Smooth muscle cell (in vitro differentiated cells): ENCODE measurements around the gene SELENOK. TPM values are rescaled to one million over a fixed set of nuclear protein-coding genes. Genes with fewer than 3 reads are reported as not detected.

Source experiments
- DNase-seq: peaks from one replicate; lab custom pipeline; 2025; ENCODE audit not compliant: unreplicated experiment; lab: John Stamatoyannopoulos, UW
- H2AFZ ChIP-seq: fragments of 200-600 bp; sonication (generic); 2 replicates; pipeline ENCODE4 v1.6.0; 2016; ENCODE audit warnings: antibody characterized with exemption, low read depth, mild to moderate bottlenecking
- H3F3A ChIP-seq: fragments of 200-600 bp; sonication (generic); 2 replicates; pipeline ENCODE4 v1.6.0; 2017; ENCODE audit warnings: antibody characterized with exemption, low read depth
- H3K27ac ChIP-seq: fragments of 200-600 bp; sonication (generic); 2 replicates; pipeline ENCODE4 v1.5.1; 2016; ENCODE audit warnings: low read depth, mild to moderate bottlenecking
- H3K27me3 ChIP-seq: fragments of 200-600 bp; sonication (generic); 2 replicates; pipeline ENCODE4 v1.6.1; 2016; ENCODE audit warnings: low read depth, mild to moderate bottlenecking
- H3K36me3 ChIP-seq: fragments of 200-600 bp; sonication (generic); 2 replicates; pipeline ENCODE4 v1.5.1; 2016; ENCODE audit warnings: low read depth
- H3K4me1 ChIP-seq: fragments of 200-600 bp; sonication (generic); 2 replicates; pipeline ENCODE4 v1.5.1; 2016; ENCODE audit warnings: low read depth
- H3K4me2 ChIP-seq: fragments of 200-600 bp; sonication (generic); 2 replicates; pipeline ENCODE4 v1.6.0; 2016; ENCODE audit warnings: mild to moderate bottlenecking
- H3K4me3 ChIP-seq: fragments of 200-600 bp; sonication (generic); 2 replicates; pipeline ENCODE4 v1.5.1; 2016; ENCODE audit warnings: mild to moderate bottlenecking
- H3K79me2 ChIP-seq: fragments of 200-600 bp; sonication (generic); 2 replicates; pipeline ENCODE4 v1.6.0; 2016; ENCODE audit warnings: low read depth, mild to moderate bottlenecking
- H3K9ac ChIP-seq: fragments of 200-600 bp; sonication (generic); 2 replicates; pipeline ENCODE4 v1.6.0; 2016; ENCODE audit warnings: low read depth
- H3K9me3 ChIP-seq: fragments of 200-600 bp; sonication (generic); replicated peaks from 2 replicates; pipeline ENCODE4 v1.5.1; 2016; ENCODE audit warnings: low read depth
- H4K20me1 ChIP-seq: fragments of 200-600 bp; sonication (generic); 2 replicates; pipeline ENCODE4 v1.6.0; 2016; ENCODE audit warnings: low read depth
- CTCF ChIP-seq: fragments of 200-600 bp; sonication (generic); IDR thresholded peaks from 2 replicates; pipeline ENCODE4 v1.5.1; 2017; ENCODE audit warnings: borderline replicate concordance, mild to moderate bottlenecking, antibody characterized with exemption; ENCODE audit not compliant: insufficient read depth, poor library complexity, severe bottlenecking
- WGBS: methylation state at CpG from one replicate; pipeline ENCODE4 v1.1.7; 2016; ENCODE audit warnings: low lambda C conversion rate; 5-methylcytosine and 5-hydroxymethylcytosine counted together
- polyA plus RNA-seq: library from polyadenylated mRNA; unstranded; fragments of >200 nt; fragmentation: Nextera tagmentation; extraction: Ambion mirVana; gene quantifications from 2 replicates; pipeline ENCODE4 v1.2.1, GENCODE V29; 2016
- total RNA-seq: library from RNA; depleted of rRNA; stranded (reverse); fragments of >200 nt; gene quantifications from 2 replicates; pipeline ENCODE4 v1.2.3, GENCODE V29; 2014

The SELENOK gene
- total and polyA plus RNA-seq, 2 experiments from 2014 or later: 67.7 to 199 TPM

- Histone ChIP-seq H3K27me3 (peaks cover 51% of the 10 kb centered on the region), H3K4me3 (no peak overlapping the region), H3K27ac (no peak overlapping the region), H3K9me3 (no peaks in the 10 kb centered on the region), H2AFZ (no peak overlapping the region), H3K36me3 (no peaks in the 10 kb centered on the region), H3K9ac (no peak overlapping the region), H3K79me2 (no peaks in the 10 kb centered on the region), H3F3A (no peaks in the 10 kb centered on the region), H3K4me1 (no peaks in the 10 kb centered on the region), H3K4me2 (no peak overlapping the region), H4K20me1 (no peaks in the 10 kb centered on the region)
- WGBS: 91% methylated on average over 7 of the region's 8 CpGs
- DNase-seq: no peak
- TF ChIP-seq CTCF: no peak
Observed at GRCh38 chr3:53913401-53913800, 21.7 kb upstream of the SELENOK start.

GRCh38 chr3:53902711-53903110 is 11.1 kb upstream of the SELENOK start:
- 63% methylated on average over 5 of the region's 5 CpGs for WGBS
- Histone ChIP-seq H3K9me3 (no peaks in the 10 kb centered on the region), H3K27ac (no peak overlapping the region), H3F3A (no peaks in the 10 kb centered on the region), H3K36me3 (no peaks in the 10 kb centered on the region), H3K9ac (no peak overlapping the region), H3K4me3 (no peak overlapping the region), H3K79me2 (no peaks in the 10 kb centered on the region), H3K4me2 (no peak overlapping the region), H3K4me1 (no peaks in the 10 kb centered on the region), H2AFZ (no peak overlapping the region), H3K27me3 (peaks cover 14% of the 10 kb centered on the region), H4K20me1 (no peaks in the 10 kb centered on the region)
- no peak for TF ChIP-seq CTCF
- no peak for DNase-seq

GRCh38 chr3:53902067-53902466 is 10.4 kb upstream of the SELENOK start:
- no peak for DNase-seq
- peaks cover 20% of the 10 kb centered on the region for H3K27me3 ChIP-seq
- H3K27ac ChIP-seq: no peak overlapping the region
- H2AFZ ChIP-seq: no peak overlapping the region
- 75% methylated on average over 1 of the region's 1 CpG for WGBS
- H3K79me2 ChIP-seq: no peaks in the 10 kb centered on the region
- H3K36me3 ChIP-seq: no peaks in the 10 kb centered on the region
- no peak overlapping the region for H3K4me3 ChIP-seq
- no peak overlapping the region for H3K4me2 ChIP-seq
- no peak for TF ChIP-seq CTCF
- H3K4me1 ChIP-seq: no peaks in the 10 kb centered on the region
- no peaks in the 10 kb centered on the region for H3F3A ChIP-seq
- no peaks in the 10 kb centered on the region for H3K9me3 ChIP-seq
- no peak overlapping the region for H3K9ac ChIP-seq
- H4K20me1 ChIP-seq: no peaks in the 10 kb centered on the region

- no peaks in the 10 kb centered on the region for H3K79me2 ChIP-seq
- 84% methylated on average over 2 of the region's 2 CpGs for WGBS
- no peak overlapping the region for H3K4me3 ChIP-seq
- H3K9ac ChIP-seq: no peak overlapping the region
- no peaks in the 10 kb centered on the region for H3F3A ChIP-seq
- TF ChIP-seq CTCF: no peak
- H3K27me3 ChIP-seq: peaks cover 32% of the 10 kb centered on the region
- H4K20me1 ChIP-seq: no peaks in the 10 kb centered on the region
- H3K4me1 ChIP-seq: no peaks in the 10 kb centered on the region
- H3K4me2 ChIP-seq: no peak overlapping the region
- no peak overlapping the region for H3K27ac ChIP-seq
- no peaks in the 10 kb centered on the region for H3K36me3 ChIP-seq
- no peaks in the 10 kb centered on the region for H3K9me3 ChIP-seq
- no peak for DNase-seq
- H2AFZ ChIP-seq: no peak overlapping the region
Observed at GRCh38 chr3:53900666-53901331, 9.1 kb upstream of the SELENOK start.
